ENCODE data around the gene SLC16A8.

DNA sequence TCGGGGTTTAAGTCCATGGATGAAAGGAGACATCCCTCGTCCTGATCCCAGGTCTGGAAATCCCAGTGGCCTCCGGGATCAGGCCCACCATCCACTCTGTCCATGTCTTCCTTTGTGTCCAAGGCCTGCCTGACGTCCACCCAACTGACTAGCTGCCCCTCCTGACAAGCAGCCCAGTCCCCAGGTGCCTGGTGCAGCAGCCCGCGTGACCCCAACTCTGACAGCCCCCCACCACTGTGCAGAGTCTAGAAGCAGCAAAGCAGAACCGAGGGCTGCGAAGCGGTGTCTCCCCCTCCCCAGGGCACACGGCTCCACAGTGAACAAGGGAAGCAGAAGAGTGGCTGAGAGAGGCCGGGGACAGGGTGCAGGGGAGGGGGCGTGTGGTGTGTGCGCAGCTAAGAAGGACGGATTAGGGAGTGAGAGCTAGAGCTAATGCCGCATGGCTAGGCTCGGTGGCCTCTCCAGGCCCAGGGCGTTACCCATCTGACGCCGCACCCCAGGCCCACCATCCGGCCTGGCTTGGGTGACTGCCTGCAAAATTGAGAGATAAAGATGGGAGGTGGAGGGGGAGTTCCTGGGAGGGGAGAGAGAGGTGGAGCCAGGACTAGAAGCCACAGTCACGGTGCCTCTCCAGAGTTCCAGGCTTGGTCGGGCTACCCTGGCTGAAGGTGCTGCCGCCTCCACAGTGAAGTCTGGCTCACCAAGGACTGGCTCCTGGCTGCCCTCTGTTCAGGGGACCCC is 43.1 kb upstream of the SLC16A8 start:
- TF ChIP-seq, protein P1, sequence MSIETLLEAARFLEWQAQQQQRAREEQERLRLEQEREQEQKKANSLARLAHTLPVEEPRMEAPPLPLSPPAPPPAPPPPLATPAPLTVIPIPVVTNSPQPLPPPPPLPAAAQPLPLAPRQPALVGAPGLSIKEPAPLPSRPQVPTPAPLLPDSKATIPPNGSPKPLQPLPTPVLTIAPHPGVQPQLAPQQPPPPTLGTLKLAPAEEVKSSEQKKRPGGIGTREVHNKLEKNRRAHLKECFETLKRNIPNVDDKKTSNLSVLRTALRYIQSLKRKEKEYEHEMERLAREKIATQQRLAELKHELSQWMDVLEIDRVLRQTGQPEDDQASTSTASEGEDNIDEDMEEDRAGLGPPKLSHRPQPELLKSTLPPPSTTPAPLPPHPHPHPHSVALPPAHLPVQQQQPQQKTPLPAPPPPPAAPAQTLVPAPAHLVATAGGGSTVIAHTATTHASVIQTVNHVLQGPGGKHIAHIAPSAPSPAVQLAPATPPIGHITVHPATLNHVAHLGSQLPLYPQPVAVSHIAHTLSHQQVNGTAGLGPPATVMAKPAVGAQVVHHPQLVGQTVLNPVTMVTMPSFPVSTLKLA (IDR thresholded peaks at IDR 0.05), result no peak
- no peak for TF ChIP-seq FOXP1 (IDR thresholded peaks at IDR 0.05)
- no peak for TF ChIP-seq FOXP1 (CRISPR knock-in tag; IDR thresholded peaks at IDR 0.05)
- TF ChIP-seq TSC22D2 (CRISPR knock-in tag; IDR thresholded peaks at IDR 0.05; ENCODE audit: borderline replicate concordance), result no peak
- no peak for TF ChIP-seq RAD21 (CRISPR knock-in tag; IDR thresholded peaks at IDR 0.05)
- TF ChIP-seq ATM (IDR thresholded peaks at IDR 0.05; ENCODE audit: borderline replicate concordance), result no peak
- TF ChIP-seq ZNF891 (CRISPR knock-in tag; IDR thresholded peaks at IDR 0.05), result no peak
- no peak for TF ChIP-seq POLR2A (IDR thresholded peaks at IDR 0.05; ENCODE audit: insufficient read depth in 1 of 2, low read depth in 2 of 2, low read length in 2 of 2)
- TF ChIP-seq TAF15 (IDR thresholded peaks at IDR 0.05; ENCODE audit: low read depth, low read length, poor library complexity, severe bottlenecking), result no peak
